Measurements from ENCODE around the gene NUDT22.

The NUDT22 gene

DNA sequence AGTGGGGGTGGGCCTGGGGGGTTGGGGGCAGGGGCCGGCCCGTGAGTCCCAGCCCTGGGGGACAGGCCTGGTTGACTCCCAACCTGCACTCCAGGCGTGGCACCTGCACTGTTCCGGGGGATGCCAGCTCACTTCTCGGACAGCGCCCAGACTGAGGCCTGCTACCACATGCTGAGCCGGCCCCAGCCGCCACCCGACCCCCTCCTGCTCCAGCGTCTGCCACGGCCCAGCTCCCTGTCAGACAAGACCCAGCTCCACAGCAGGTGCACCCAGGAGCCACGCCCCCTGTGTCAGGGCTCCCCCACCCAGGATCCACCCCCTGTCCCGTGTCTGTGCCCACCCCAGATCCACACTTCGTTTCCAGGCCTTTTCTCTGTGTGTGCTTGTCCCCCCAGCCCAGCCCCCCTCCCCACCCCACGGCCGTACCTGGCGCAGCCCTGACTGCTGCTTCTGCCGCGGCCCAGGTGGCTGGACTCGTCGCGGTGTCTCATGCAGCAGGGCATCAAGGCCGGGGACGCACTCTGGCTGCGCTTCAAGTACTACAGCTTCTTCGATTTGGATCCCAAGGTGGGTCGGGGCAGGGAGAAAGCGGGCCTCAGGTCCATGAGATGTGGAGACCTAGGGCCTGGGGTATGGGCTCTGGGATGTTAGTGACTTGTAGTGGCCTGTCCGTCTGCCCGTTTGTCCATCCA lies 14.7 kb upstream of the NUDT22 start:
- TF ChIP-seq CTCF (conservative IDR thresholded peaks at IDR 0.05; ENCODE audit: low read depth, low read length) = no peak
- no peak for DNase-seq (ENCODE audit: low read depth)
- no peak overlapping the region for H3K4me3 ChIP-seq (ENCODE audit: low read depth, low read length)

DNA sequence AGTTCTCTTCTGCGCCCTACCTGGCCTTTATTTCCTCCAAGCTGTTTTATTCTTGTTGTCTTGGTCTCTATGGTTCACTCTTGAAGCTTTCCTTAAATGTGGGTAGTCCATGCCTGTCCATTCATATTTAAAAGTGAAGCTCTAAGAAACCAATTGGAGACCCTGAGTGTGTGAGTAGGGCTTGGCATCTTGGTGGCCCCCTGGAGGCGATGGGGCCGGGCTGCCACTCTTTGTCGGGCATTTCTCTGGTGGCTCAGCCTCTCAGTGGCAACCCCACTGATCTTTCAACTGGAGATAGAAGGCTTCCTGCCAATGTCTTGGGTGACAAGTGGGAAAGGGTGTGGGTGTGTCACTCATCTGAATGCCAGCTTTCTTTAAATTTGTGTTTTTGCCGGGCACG lies 9.2 kb upstream of the NUDT22 start:
- TF ChIP-seq CTCF (conservative IDR thresholded peaks at IDR 0.05; ENCODE audit: low read depth, low read length) = no peak
- DNase-seq (ENCODE audit: low read depth) = no peak
- no peak overlapping the region for H3K4me3 ChIP-seq (ENCODE audit: low read depth, low read length)

GRCh38 chr11:64218628-64219353 lies 7.3 kb upstream of the NUDT22 start:
- no peak for DNase-seq (ENCODE audit: low read depth)
- no peak overlapping the region for H3K4me3 ChIP-seq (ENCODE audit: low read depth, low read length)
- no peak for TF ChIP-seq CTCF (conservative IDR thresholded peaks at IDR 0.05; ENCODE audit: low read depth, low read length)

DNA sequence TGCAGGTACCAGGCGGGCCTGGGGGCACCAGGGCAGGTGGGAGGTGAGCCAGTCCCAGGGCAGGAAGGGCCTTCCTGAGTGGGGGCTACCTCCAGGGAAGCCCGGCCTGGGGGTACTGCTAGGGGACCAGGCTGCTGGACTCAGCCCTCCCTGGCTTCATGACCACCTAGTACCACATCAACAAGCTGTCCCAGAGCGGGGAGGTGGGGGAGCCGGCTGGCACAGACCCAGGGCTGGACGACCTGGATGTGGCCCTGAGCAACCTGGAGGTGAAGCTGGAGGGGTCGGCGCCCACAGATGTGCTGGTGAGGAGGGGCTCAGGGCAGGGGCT lies 6.8 kb upstream of the NUDT22 start:
- no peak for DNase-seq (ENCODE audit: low read depth)
- H3K4me3 ChIP-seq (ENCODE audit: low read depth, low read length) = no peak overlapping the region
- no peak for TF ChIP-seq CTCF (conservative IDR thresholded peaks at IDR 0.05; ENCODE audit: low read depth, low read length)

DNA sequence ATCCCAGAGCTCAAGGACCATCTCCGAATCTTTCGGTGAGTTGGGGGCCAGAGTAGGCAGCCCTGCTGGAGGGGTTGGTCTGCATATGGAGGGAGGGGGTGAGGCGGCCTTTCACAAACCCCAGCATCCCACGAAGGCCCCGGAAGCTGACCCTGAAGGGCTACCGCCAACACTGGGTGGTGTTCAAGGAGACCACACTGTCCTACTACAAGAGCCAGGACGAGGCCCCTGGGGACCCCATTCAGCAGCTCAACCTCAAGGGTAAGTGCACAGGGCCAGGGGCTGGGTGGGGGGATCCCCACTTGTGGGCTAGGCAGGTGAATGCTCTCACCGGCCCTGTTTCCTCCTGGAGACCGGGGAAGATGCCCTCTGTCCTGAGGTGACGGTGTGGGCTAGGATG lies 6.3 kb upstream of the NUDT22 start:
- no peak for DNase-seq (ENCODE audit: low read depth)
- no peak overlapping the region for H3K4me3 ChIP-seq (ENCODE audit: low read depth, low read length)
- no peak for TF ChIP-seq CTCF (conservative IDR thresholded peaks at IDR 0.05; ENCODE audit: low read depth, low read length)

DNA sequence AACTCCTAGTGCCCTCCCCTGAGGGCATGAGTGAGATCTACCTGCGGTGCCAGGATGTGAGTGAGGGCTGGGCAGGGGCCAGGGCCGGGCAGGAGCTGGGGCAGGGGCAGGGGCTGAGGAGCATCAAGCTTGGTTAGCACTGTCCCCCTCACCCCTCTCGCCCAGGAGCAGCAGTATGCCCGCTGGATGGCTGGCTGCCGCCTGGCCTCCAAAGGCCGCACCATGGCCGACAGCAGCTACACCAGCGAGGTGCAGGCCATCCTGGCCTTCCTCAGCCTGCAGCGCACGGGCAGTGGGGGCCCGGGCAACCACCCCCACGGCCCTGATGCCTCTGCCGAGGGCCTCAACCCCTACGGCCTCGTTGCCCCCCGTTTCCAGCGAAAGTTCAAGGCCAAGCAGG lies 5.8 kb upstream of the NUDT22 start:
- no peak overlapping the region for H3K4me3 ChIP-seq (ENCODE audit: low read depth, low read length)
- no peak for TF ChIP-seq CTCF (conservative IDR thresholded peaks at IDR 0.05; ENCODE audit: low read depth, low read length)
- DNase-seq (ENCODE audit: low read depth) = no peak

GRCh38 chr11:64220798-64221197 lies 5.3 kb upstream of the NUDT22 start:
- H3K4me3 ChIP-seq (ENCODE audit: low read depth, low read length) = no peak overlapping the region
- DNase-seq (ENCODE audit: low read depth) = no peak
- TF ChIP-seq CTCF (conservative IDR thresholded peaks at IDR 0.05; ENCODE audit: low read depth, low read length) = no peak
